GM04504 (cell line): Measurements from ENCODE around the gene TSR3.

Experiments
- DNase-seq: peaks from one replicate; pipeline ENCODE4 v3.0.0-alpha.2; 2012; ENCODE audit warnings: low read depth

Gene TSR3

DNA sequence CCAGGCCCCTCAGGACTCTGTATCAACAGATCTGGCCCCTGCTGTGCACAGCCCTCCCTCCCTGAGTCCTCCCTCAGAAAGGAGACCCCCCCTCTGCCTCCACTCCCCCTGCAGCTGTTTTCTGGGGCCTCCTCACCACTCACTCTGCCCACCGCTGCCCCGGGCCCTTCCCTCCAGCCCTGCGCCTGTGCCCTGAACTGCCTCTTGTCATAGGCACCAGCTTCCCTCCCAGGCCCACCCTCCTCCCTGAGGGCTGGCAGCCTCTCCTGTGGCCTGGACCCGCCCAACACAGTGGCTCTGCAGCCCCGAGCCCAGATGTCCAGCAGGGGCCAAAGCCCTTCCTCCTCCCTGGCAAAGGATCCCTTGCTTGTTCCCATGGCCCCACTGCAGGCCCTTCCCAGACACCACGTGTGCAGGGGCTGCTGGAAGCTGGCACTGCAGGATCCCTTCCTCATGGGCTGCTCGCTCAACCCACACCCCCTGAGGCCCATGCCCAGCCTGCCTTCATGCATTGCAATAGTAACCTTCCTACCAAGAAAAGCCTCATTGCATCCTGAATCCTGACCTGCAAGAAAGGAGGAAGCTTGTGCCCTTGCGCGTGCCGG is 25.8 kb upstream of the TSR3 start:
- DNase-seq = no peak

DNA sequence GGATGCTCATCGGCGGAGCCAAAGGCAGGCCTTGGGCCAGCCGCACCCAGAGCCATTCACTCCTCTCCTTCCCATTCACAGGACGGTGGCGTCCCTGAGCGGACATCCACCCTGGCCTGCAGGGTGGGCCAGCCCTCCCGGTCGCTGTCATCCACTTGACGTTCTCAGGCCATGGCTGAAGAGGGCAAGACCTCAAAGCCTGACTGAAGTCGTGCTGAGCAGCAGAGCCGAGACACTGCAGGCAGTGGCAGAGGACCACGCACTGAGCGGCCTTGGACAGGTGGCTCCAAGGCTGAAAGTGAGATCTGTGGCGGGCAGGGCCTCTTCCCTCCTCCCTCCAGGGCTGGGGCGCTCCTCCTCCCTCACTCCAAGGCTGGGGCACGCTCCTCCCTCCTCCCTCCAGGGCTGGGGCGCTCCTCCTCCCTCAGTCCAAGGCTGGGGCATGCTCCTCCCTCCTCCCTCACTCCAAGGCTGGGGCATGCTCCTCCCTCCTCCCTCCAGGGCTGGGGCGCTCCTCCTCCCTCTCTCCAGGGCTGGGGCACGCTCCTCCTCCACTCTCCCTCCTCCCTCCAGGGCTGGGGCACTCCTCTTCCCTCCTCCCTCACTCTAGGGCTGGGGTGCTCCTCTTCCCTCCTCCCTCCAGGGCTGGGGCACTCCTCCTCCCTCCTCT is 24.2 kb upstream of the TSR3 start:
- DNase-seq = no peak

- DNase-seq = no peak
These were observed 23.6 kb upstream of the TSR3 start for GRCh38 chr16:1375298-1375640.

GRCh38 chr16:1374418-1375297 is 23.0 kb upstream of the TSR3 start:
- DNase-seq = no peak

DNA sequence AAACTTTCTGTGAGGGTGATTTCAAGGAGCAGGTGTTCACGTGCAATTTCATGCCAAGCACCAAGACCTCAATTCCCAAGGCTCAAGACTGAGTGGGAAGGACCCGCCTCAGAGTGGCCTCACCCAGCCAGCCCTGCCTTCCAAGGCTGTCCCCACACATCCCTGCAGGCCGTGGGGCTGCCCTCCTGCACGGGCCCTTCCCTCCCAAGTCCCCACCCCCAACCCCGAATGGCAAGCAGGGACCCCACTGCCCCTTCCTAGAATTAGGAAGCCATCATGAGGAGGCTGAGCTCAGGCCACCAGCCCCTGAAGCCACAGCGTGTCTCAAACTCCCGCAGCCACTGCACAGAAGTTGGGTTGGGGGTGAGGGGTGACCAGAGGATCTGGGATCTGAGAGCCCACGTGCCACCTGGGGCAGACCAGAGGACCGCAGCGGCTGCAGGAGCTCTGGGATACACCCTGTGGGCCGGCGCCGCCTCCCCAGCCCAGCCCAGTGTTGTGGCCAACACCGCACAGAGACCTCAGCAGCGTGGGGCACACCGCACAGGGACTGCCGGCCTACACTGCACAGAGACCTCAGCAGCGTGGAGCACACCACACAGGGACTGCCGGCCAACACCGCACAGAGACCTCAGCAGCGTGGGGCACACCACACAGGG is 20.7 kb upstream of the TSR3 start:
- no peak for DNase-seq

GRCh38 chr16:1371054-1371978 is 19.6 kb upstream of the TSR3 start:
- no peak for DNase-seq

DNA sequence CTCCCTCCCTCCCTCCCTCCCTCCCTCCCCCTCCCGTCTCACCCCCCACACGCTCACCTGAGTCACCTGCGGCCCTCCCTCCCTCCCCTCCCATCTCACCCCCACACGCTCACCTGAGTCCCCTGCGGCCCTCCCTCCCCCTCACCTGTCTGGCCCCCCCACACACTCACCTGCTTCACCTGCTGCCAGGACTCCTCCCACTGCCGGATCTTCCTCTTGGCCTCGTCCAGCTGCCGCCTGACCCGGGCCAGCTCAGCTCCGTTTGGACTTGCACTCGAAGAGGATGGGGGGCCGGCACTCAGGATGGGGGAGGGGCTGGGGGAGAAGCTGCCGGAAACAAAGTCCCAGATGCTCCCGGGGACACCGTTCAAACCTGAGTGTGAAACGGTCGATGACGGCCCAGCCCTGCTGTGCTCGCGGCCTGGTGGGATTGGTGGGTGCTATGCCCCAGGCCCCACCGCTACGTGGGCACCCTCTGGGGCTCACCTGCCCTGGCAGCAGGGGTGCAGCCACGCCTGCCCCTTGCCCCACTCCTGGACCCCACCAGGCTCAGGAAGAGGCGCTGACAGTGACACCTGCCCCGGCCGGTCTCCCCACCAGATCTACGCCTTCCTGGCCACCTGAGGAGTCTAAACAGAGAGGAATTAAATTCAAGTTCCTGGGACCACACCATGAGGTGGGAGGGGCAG is 16.0 kb upstream of the TSR3 start:
- no peak for DNase-seq

- DNase-seq = no peak
These were observed 15.1 kb upstream of the TSR3 start for GRCh38 chr16:1366712-1367299.

- no peak for DNase-seq
These were observed 14.5 kb upstream of the TSR3 start for GRCh38 chr16:1366060-1366711.

DNA sequence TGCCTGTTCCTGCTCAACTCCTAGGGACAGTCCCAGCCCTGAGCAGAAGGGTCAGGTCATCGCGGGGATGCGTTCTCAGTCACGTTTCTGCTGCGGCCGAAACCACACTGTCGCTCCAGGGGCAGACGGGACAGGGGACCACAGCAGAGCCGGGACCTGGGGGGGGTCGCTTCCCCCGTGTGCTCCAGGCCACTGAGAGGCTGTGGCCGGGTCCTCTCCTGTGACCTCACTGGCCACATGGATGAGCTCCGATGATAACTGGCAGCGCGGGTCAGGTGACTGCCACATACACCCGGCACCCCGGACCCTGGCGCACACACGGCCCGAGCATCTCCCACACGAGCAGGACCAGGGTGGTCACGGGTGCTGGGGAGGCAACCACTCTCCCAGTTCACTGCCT is 12.8 kb upstream of the TSR3 start:
- no peak for DNase-seq

DNA sequence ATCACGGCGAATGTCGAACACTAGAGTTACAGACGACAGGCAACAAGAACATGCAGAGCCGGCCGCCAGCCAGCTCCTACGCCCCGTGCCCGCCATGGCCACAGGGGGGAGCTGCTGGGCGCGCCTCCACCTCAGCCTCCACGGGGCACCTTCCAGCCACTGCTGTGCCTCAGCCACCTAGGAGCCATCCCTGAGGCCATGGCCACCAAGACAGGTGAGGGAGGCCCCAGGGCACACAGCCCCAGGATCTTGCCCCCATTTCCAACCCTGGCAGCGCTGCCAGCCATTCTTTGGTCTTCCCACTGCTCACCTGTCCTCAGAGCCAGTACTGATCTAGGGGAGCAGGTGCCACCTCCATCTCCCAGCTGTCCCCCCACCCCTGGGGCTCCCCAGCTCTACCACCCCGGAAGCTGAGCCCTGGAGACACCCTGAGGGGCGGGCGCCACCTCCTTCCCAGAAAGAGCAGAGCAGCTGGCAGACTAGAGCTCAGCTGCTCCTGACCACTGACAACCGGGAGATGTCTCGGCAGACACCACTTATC is 11.9 kb upstream of the TSR3 start:
- DNase-seq = peak; percentile 5

DNA sequence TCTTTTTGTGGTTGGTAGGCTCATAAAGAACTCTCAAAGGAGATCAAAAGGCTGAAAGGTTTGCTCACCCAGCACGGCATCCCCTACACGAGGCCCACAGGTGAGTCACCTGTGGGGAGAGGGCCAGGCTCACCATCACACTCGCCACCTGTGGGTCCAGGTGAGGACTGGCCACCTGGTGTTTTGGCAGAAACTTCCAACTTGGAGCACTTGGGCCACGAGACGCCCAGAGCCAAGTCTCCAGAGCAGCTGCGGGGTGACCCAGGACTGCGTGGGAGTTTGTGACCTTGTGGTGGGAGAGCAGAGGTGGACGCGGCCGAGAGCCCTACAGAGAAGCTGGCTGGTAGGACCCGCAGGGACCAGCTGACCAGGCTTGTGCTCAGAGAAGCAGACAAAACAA is 11.1 kb upstream of the TSR3 start:
- DNase-seq = no peak

GRCh38 chr16:1361685-1362360 is 10.1 kb upstream of the TSR3 start:
- DNase-seq = no peak

- DNase-seq = no peak
These were observed 6.4 kb upstream of the TSR3 start for GRCh38 chr16:1357906-1358566.

GRCh38 chr16:1356061-1356900 is 4.6 kb upstream of the TSR3 start:
- no peak for DNase-seq

DNA sequence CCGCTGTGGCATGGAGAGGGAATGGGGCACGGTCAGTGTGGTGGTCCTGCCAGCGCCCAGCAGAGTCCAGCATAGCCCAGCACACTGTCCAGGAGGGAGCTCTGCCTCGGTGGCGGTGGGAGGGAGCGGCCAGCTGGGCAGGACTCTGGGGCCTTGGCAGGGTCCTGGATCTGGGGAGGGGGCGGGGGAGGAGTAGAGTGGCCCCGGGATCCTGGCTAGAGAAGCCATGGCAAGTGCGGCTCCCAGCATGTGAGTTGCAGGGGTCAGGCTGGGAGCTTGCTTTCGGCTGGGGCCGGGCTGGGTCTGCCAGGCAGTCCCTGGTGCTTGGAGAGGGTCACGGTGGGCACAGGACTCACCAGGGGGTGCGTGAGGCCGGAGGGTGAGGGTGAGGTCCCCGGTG is 3.9 kb upstream of the TSR3 start:
- no peak for DNase-seq

DNA sequence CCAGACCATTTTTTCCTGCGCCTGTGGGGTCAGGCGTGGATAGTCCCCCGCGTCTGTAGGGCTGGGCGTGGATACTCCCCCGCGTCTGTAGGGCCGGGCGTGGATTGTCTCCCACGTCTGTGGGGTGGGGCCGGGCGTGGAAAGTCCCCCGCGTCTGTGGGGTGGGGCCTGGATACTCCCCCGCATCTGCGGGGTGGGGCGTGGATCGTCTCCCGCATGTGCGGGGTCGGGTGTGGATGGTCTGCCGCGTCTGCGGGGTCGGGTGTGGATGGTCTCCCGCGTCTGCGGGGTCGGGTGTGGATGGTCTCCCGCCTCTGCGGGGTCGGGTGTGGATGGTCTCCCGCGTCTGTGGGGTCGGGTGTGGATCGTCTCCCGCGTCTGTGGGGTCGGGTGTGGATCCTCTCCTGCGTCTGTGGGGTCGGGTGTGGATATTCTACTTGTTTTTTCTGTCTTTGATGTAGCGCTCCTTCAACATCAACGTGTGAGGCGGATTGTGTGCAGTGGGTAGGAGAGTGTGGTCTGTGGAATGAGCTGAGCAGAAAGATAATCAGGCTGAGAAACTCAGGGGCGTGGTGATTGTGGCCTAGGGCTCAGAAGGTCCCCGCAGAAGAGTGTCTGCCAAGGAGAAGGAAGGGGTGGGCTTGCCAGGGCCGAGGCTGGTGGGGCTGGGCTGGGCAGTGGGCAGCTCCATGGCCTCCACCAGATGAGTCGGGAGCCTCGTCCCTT is 3.3 kb upstream of the TSR3 start:
- DNase-seq = no peak
